Natural killer cell treated with Interleukin-12 subunit alpha and Interleukin-12 subunit beta and Interleukin-15 and Interleukin-18, amount 100 ng/mL, for 72 hours (primary cell): ENCODE results near the gene TCEA2. TPM values are rescaled to one million over a fixed set of nuclear protein-coding genes. Genes with fewer than 3 reads are reported as not detected.

ENCODE experiments used
- ATAC-seq, 2 donors: fragments of 150-1000 bp; cut with Tn5 transposase in 1 of 2; sonication (Bioruptor Pico), chemical (Tn5 transposase) in 1 of 2; 2 replicates each; pipeline ENCODE4 v1.10.0; 2021
- DNase-seq: peaks from one replicate; pipeline ENCODE4 v3.0.0; 2022; ENCODE audit warnings: low spot score
- H3K27ac Mint-ChIP-seq, 2 donors: 1 replicate in 1 of 2; 2 replicates in 1 of 2; pipeline ENCODE4 v1.8.0; 2022; ENCODE audit warnings: mixed read lengths in 2 of 2, mild to moderate bottlenecking in 1 of 2, moderate library complexity in 1 of 2
- H3K27me3 Mint-ChIP-seq, 2 donors: 1 replicate in 1 of 2; 2 replicates in 1 of 2; pipeline ENCODE4 v1.8.0; 2022; ENCODE audit warnings: mixed read lengths in 2 of 2
- H3K36me3 Mint-ChIP-seq: one replicate; pipeline ENCODE4 v1.8.0; 2022; ENCODE audit warnings: mixed read lengths
- H3K4me1 Mint-ChIP-seq, 2 donors: 1 replicate in 1 of 2; 2 replicates in 1 of 2; pipeline ENCODE4 v1.8.0; 2022; ENCODE audit warnings: low read depth in 2 of 2, mixed read lengths in 2 of 2, mild to moderate bottlenecking in 1 of 2
- H3K4me3 Mint-ChIP-seq: one replicate; pipeline ENCODE4 v1.8.0; 2022; ENCODE audit warnings: mixed read lengths
- H3K9me3 Mint-ChIP-seq: 2 replicates; pipeline ENCODE4 v1.8.0; 2022; ENCODE audit warnings: mixed read lengths
- total RNA-seq, 2 donors: library from RNA; stranded (reverse); gene quantifications; one replicate each; pipeline ENCODE4 v1.2.3, GENCODE V29; 2022

Gene TCEA2
- total RNA-seq, 2 donors from 2014 or later, result 23.2 to 24.1 TPM

- Mint-ChIP-seq H3K9me3 (no peaks in the 10 kb centered on the region), H3K36me3 (no peaks in the 10 kb centered on the region), H3K27me3 (peaks cover 0 to 12% of the 10 kb centered on the region in 2 donors), H3K27ac (peak overlapping the region in 1 of 2 donors; percentile 29), H3K4me1 (peaks cover 0 to 4% of the 10 kb centered on the region in 2 donors), H3K4me3 (no peak overlapping the region)
- ATAC-seq (peak in 1 of 2 donors; percentile 10), DNase-seq (peak; percentile 37)
Observed at GRCh38 chr20:64107736-64108457, 44.9 kb downstream of the TCEA2 start.

- Mint-ChIP-seq H3K27ac (no peak overlapping the region), H3K36me3 (no peaks in the 10 kb centered on the region), H3K4me3 (no peak overlapping the region), H3K9me3 (no peaks in the 10 kb centered on the region), H3K27me3 (peaks cover 0 to 7% of the 10 kb centered on the region in 2 donors), H3K4me1 (peaks cover 0 to 4% of the 10 kb centered on the region in 2 donors)
- DNase-seq (peak; percentile 57), ATAC-seq (no peak)
Observed at GRCh38 chr20:64108731-64109681, 46.0 kb downstream of the TCEA2 start.

GRCh38 chr20:64109831-64110391, 46.9 kb downstream of the TCEA2 start:
- Mint-ChIP-seq H3K36me3 (no peaks in the 10 kb centered on the region), H3K27me3 (peaks cover 0 to 7% of the 10 kb centered on the region in 2 donors), H3K4me3 (no peak overlapping the region), H3K27ac (no peak overlapping the region), H3K4me1 (peaks cover 0 to 4% of the 10 kb centered on the region in 2 donors), H3K9me3 (no peaks in the 10 kb centered on the region)
- ATAC-seq (no peak), DNase-seq (peak; percentile 49)

GRCh38 chr20:64110411-64111068, 47.5 kb downstream of the TCEA2 start:
- Mint-ChIP-seq H3K4me3 (no peak overlapping the region), H3K27ac (no peak overlapping the region), H3K27me3 (peaks cover 0 to 7% of the 10 kb centered on the region in 2 donors), H3K4me1 (peaks cover 0 to 4% of the 10 kb centered on the region in 2 donors), H3K9me3 (no peaks in the 10 kb centered on the region), H3K36me3 (no peaks in the 10 kb centered on the region)
- DNase-seq (peak; percentile 28), ATAC-seq (no peak)

GRCh38 chr20:64111841-64112641, 49.0 kb downstream of the TCEA2 start:
- Mint-ChIP-seq H3K36me3 (no peaks in the 10 kb centered on the region), H3K9me3 (no peaks in the 10 kb centered on the region), H3K27me3 (peaks cover 0 to 4% of the 10 kb centered on the region in 2 donors), H3K27ac (no peak overlapping the region), H3K4me1 (peaks cover 0 to 4% of the 10 kb centered on the region in 2 donors), H3K4me3 (no peak overlapping the region)
- DNase-seq, result peak; percentile 40
- ATAC-seq, result no peak

- Mint-ChIP-seq H3K27me3 (peaks cover 0 to 4% of the 10 kb centered on the region in 2 donors), H3K36me3 (no peaks in the 10 kb centered on the region), H3K9me3 (no peaks in the 10 kb centered on the region), H3K4me1 (peaks cover 0 to 4% of the 10 kb centered on the region in 2 donors), H3K27ac (no peak overlapping the region), H3K4me3 (no peak overlapping the region)
- DNase-seq (peak; percentile 42), ATAC-seq (no peak)
Observed at GRCh38 chr20:64112691-64113443, 49.9 kb downstream of the TCEA2 start.

- no peaks in the 10 kb centered on the region for H3K36me3 Mint-ChIP-seq
- no peak overlapping the region for H3K27ac Mint-ChIP-seq
- DNase-seq, result peak; percentile 18
- ATAC-seq, result no peak
- peaks cover 0 to under 1% of the 10 kb centered on the region in 2 donors for H3K27me3 Mint-ChIP-seq
- H3K4me3 Mint-ChIP-seq, result no peak overlapping the region
- H3K4me1 Mint-ChIP-seq, result peaks cover 0 to under 1% of the 10 kb centered on the region in 2 donors
- no peaks in the 10 kb centered on the region for H3K9me3 Mint-ChIP-seq
Observed at GRCh38 chr20:64113444-64113775, 50.4 kb downstream of the TCEA2 start.

- DNase-seq (peak; percentile 60), ATAC-seq (no peak)
- no peaks in the 10 kb centered on the region for H3K27me3 Mint-ChIP-seq
- no peak overlapping the region for H3K4me3 Mint-ChIP-seq
- no peaks in the 10 kb centered on the region for H3K9me3 Mint-ChIP-seq
- no peaks in the 10 kb centered on the region for H3K4me1 Mint-ChIP-seq
- no peaks in the 10 kb centered on the region for H3K36me3 Mint-ChIP-seq
- H3K27ac Mint-ChIP-seq, result no peak overlapping the region
Observed at GRCh38 chr20:64113796-64114355, 50.9 kb downstream of the TCEA2 start.

GRCh38 chr20:64114356-64114971, 51.5 kb downstream of the TCEA2 start:
- ATAC-seq (peak in 1 of 2 donors; percentile 10), DNase-seq (peak; percentile 38)
- no peak overlapping the region for H3K27ac Mint-ChIP-seq
- H3K36me3 Mint-ChIP-seq, result no peaks in the 10 kb centered on the region
- H3K27me3 Mint-ChIP-seq, result no peaks in the 10 kb centered on the region
- H3K4me1 Mint-ChIP-seq, result no peaks in the 10 kb centered on the region
- H3K4me3 Mint-ChIP-seq, result no peak overlapping the region
- no peaks in the 10 kb centered on the region for H3K9me3 Mint-ChIP-seq

GRCh38 chr20:64115171-64115911, 52.3 kb downstream of the TCEA2 start:
- Mint-ChIP-seq H3K9me3 (no peaks in the 10 kb centered on the region), H3K4me1 (peaks cover 4 to 5% of the 10 kb centered on the region in 2 donors), H3K4me3 (no peak overlapping the region), H3K27ac (no peak overlapping the region), H3K36me3 (no peaks in the 10 kb centered on the region), H3K27me3 (no peaks in the 10 kb centered on the region)
- no peak for ATAC-seq
- DNase-seq, result peak; percentile 42

- Mint-ChIP-seq H3K27me3 (no peaks in the 10 kb centered on the region), H3K9me3 (no peaks in the 10 kb centered on the region), H3K4me1 (peaks cover 4 to 7% of the 10 kb centered on the region in 2 donors), H3K4me3 (no peak overlapping the region), H3K27ac (no peak overlapping the region), H3K36me3 (no peaks in the 10 kb centered on the region)
- DNase-seq, result no peak
- no peak for ATAC-seq
Observed at GRCh38 chr20:64116016-64116415, 53.0 kb downstream of the TCEA2 start.
